Mammary epithelial cell (primary cell): ENCODE measurements around the gene GALNT13.

ENCODE experiments used
- CTCF ChIP-seq, 2 donors: IDR thresholded peaks in 1 of 2; conservative IDR thresholded peaks in 1 of 2; 2 replicates each; pipeline ENCODE4 v1.5.1; 2011 to 2012; ENCODE audit warnings: inconsistent platforms in 2 of 2, low read length in 2 of 2, mild to moderate bottlenecking in 2 of 2, control low read depth in 1 of 2, low read depth in 1 of 2; ENCODE audit not compliant: insufficient read depth in 1 of 2; ENCODE audit errors: extremely low read depth in 1 of 2
- EZH2 ChIP-seq: IDR thresholded peaks from 2 replicates; pipeline ENCODE4 v1.6.1; 2012; ENCODE audit warnings: low read length, inconsistent platforms, borderline replicate concordance

- peak in 1 of 2 donors; percentile 24 for TF ChIP-seq CTCF (conservative IDR thresholded peaks at IDR 0.05 in 1 of 2, IDR thresholded peaks at IDR 0.05 in 1 of 2; ENCODE audit: extremely low read depth in 1 of 2, insufficient read depth in 1 of 2, low read depth in 1 of 2, low read length in 2 of 2)
- no peak for TF ChIP-seq EZH2
Observed at GRCh38 chr2:154439156-154439555, 567.4 kb downstream of the GALNT13 start.
